NCI-H2196 (cell line): ENCODE measurements around the gene IPO4.

ENCODE experiments used
- DNase-seq: peaks from one replicate; lab custom pipeline; 2025; ENCODE audit not compliant: unreplicated experiment; lab: John Stamatoyannopoulos, UW

The IPO4 gene

DNA sequence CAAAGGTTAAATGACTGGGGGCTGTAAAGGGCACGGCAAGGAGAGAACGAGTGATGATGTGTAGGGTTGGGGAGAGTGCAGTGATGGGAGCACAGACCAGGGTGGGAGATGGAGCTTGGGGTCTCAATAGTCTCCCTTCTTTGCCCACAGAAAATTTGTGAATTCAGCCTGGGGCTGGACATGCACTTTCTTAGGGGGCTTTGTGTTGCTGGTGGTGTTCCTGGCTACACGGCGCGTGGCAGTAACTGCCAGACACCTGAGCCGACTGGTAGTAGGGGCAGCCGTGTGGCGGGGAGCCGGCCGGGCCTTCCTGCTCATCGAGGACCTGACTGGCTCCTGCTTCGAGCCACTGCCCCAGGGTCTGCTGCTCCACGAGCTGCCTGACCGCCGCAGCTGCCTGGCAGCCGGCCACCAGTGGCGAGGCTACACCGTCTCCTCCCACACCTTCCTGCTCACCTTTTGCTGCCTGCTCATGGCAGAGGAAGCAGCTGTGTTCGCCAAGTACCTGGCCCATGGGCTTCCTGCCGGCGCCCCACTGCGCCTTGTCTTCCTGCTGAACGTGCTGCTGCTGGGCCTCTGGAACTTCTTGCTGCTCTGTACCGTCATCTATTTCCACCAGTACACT lies 56.4 kb downstream of the IPO4 start:
- peak; percentile 89 for DNase-seq

- no peak for DNase-seq
These were observed 57.1 kb downstream of the IPO4 start for GRCh38 chr14:24131549-24131966.

DNA sequence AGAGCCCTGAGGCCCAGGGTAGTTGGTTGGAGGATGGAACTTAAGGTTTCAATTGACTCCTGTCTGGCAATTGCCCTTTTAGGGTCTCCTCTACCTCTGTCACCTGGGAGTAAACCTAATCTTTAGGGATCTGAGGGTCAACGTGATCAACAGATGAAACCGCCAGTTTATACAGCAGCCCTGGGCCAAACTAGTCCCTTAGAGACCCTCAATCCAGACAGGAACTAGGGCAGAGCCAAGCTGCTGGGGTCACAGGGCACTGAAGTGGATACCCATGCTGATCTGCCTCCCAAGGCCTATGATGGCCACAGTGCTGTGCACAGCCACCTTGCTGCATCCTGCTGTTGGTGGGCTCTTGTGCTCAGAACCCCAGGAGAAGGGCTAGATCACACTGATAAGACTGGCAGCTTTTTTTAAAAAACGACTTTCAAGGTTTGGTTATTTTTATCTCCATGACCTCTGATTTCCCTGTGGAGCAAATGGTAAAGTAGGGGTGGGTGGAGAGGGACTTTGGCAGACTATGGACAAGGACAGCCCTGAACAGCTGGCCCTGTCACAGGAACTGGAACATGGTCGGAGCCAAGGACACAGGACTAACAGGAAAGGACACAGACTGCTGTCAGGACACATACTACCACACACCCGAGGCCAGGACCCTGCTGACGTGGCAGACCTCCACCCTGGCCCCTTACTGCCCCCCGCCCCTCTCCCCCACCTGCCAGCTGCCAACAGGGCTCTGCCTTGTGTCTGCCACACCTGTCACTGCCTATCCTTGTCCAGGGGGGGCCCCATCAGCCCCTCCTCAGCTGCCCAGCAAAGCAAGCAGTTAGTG lies 57.7 kb downstream of the IPO4 start:
- no peak for DNase-seq

DNA sequence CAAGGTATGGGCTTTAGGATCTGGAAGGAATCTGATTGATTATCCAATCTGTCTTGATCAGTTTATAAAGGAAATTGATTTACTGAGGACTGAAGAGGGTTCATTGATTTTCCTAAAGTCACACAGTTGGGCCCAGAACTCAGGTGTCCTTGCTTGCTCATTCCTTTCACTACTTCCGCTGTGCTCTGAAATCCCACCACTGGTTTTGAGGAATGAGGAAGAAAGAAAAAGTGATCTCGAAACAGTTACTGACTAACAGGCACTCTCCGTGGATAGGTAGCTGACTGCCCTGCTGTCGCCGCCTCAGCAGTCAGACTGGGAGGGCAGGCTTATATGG lies 58.3 kb downstream of the IPO4 start, which contains the start of gene FITM1:
Gene FITM1 (plus strand): TSS at position 280 of the 337 bp plus-strand sequence. CDS start 905 bp downstream, outside the sequence.
- no peak for DNase-seq
